Mucosa of gallbladder (tissue), 1 donor: ENCODE results near the gene WDR5. TPM values are rescaled to one million over a fixed set of nuclear protein-coding genes. Genes with fewer than 3 reads are reported as not detected.

Source experiments
- DNase-seq: peaks from one replicate; pipeline ENCODE4 v3.0.0-alpha.2; 2020; ENCODE audit warnings: low spot score
- total RNA-seq: library from RNA; stranded (reverse); gene quantifications from one replicate; pipeline ENCODE4 v1.2.1, GENCODE V29; 2021
- donor health status: DM: no; HTN: no; CAD: no.

WDR5 gene
- total RNA-seq, 1 donor from 2014 or later, result 27.5 TPM

GRCh38 chr9:134158242-134158641 is 22.4 kb downstream of the WDR5 start:
- DNase-seq, result no peak

GRCh38 chr9:134158753-134159392 is 23.0 kb downstream of the WDR5 start:
- DNase-seq, result no peak

GRCh38 chr9:134159566-134160245 is 23.8 kb downstream of the WDR5 start:
- no peak for DNase-seq

- no peak for DNase-seq
Observed at GRCh38 chr9:134161647-134162046, 25.8 kb downstream of the WDR5 start.

GRCh38 chr9:134162212-134162775 is 26.4 kb downstream of the WDR5 start:
- no peak for DNase-seq

GRCh38 chr9:134162926-134163370 is 27.1 kb downstream of the WDR5 start:
- no peak for DNase-seq

GRCh38 chr9:134163371-134164196 is 27.7 kb downstream of the WDR5 start:
- peak; percentile 53 for DNase-seq

- DNase-seq, result no peak
Observed at GRCh38 chr9:134164879-134165278, 29.0 kb downstream of the WDR5 start.

- no peak for DNase-seq
Observed at GRCh38 chr9:134165357-134166315, 29.8 kb downstream of the WDR5 start.

GRCh38 chr9:134166374-134166773 is 30.5 kb downstream of the WDR5 start:
- no peak for DNase-seq

GRCh38 chr9:134167530-134167931 is 31.6 kb downstream of the WDR5 start:
- DNase-seq, result no peak

- DNase-seq, result no peak
Observed at GRCh38 chr9:134168757-134169550, 33.1 kb downstream of the WDR5 start.

- DNase-seq, result no peak
Observed at GRCh38 chr9:134169724-134170401, 34.0 kb downstream of the WDR5 start.

- DNase-seq, result no peak
Observed at GRCh38 chr9:134170532-134171315, 34.8 kb downstream of the WDR5 start.

GRCh38 chr9:134171316-134172197 is 35.7 kb downstream of the WDR5 start:
- peak; percentile 36 for DNase-seq

GRCh38 chr9:134172198-134173126 is 36.6 kb downstream of the WDR5 start:
- DNase-seq, result no peak
